ENCODE results near the gene TOMM6.

DNA sequence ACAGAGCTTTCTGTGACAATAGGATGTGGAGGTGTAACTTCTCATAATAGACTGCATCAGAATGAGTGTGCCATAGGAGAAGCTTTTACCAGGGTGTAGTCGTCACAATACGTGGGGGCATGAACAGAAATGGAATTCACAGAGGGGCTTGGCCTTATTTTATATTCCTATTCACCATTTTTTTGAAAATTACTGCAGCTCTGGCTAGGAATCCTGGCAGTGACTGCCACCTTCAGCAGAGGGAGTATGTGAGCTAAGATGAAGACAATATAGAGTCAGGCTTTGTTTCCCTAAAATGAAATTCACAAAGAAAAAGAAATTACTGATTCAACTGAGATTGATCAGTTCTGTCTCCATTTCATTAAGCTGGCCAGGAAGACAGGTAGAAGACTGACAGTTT lies 13.9 kb downstream of the TOMM6 start:
- TF ChIP-seq, protein P1, sequence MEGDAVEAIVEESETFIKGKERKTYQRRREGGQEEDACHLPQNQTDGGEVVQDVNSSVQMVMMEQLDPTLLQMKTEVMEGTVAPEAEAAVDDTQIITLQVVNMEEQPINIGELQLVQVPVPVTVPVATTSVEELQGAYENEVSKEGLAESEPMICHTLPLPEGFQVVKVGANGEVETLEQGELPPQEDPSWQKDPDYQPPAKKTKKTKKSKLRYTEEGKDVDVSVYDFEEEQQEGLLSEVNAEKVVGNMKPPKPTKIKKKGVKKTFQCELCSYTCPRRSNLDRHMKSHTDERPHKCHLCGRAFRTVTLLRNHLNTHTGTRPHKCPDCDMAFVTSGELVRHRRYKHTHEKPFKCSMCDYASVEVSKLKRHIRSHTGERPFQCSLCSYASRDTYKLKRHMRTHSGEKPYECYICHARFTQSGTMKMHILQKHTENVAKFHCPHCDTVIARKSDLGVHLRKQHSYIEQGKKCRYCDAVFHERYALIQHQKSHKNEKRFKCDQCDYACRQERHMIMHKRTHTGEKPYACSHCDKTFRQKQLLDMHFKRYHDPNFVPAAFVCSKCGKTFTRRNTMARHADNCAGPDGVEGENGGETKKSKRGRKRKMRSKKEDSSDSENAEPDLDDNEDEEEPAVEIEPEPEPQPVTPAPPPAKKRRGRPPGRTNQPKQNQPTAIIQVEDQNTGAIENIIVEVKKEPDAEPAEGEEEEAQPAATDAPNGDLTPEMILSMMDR (IDR thresholded peaks at IDR 0.05), result peak in 1 of 3 experiments; percentile 16
- no peak for TF ChIP-seq POLR2A (IDR thresholded peaks at IDR 0.05)

Data from testis (tissue), 2 donors.